Naive thymus-derived CD4-positive, alpha-beta T cell (primary cell): ENCODE results near the gene FBXO38. TPM values are rescaled to one million over a fixed set of nuclear protein-coding genes. Genes with fewer than 3 reads are reported as not detected.
A peak's percentile ranks its signal among the peaks of the same experiment; 100 is the strongest.

Experiments
- ATAC-seq: fragments of 150-1000 bp; cut with Tn5 transposase; 2 replicates; pipeline ENCODE4 v1.10.0; 2021; ENCODE audit warnings: mild to moderate bottlenecking, moderate library complexity
- CTCF ChIA-PET: fragments of 350-600 bp; sonication (Branson Sonifier 250); formaldehyde crosslinking; loops from one replicate; lab custom pipeline; 2021; ENCODE audit warnings: antibody characterized with exemption; lab: Charles Lee
- POLR2A ChIA-PET: fragments of 350-600 bp; sonication (Branson Sonifier 250); formaldehyde crosslinking; loops from one replicate; lab custom pipeline; 2021; ENCODE audit warnings: antibody characterized with exemption, inconsistent platforms; lab: Charles Lee
- DNase-seq, 9 donors: peaks; one replicate each; pipeline versions ENCODE4 v3.0.0 to v3.0.0-alpha.2; 2020 to 2022; ENCODE audit warnings: mixed read lengths in 1 of 9
- H3K27ac ChIP-seq: one replicate; pipeline ENCODE4 v1.7.0; 2013; ENCODE audit warnings: mild to moderate bottlenecking, low read depth, low read length, moderate library complexity
- H3K27me3 ChIP-seq, 2 donors: one replicate each; pipeline ENCODE4 v1.7.0; 2013; ENCODE audit warnings: low read length in 2 of 2, mild to moderate bottlenecking in 2 of 2, moderate library complexity in 2 of 2; ENCODE audit not compliant: control insufficient read depth in 2 of 2, insufficient read depth in 2 of 2
- H3K36me3 ChIP-seq, 3 experiments: 1 replicate in 2 of 3; 2 replicates in 1 of 3; pipeline ENCODE4 v1.7.0; 2013; ENCODE audit warnings: low read length in 3 of 3, mild to moderate bottlenecking in 3 of 3, moderate library complexity in 1 of 3; ENCODE audit not compliant: insufficient read depth in 3 of 3, control insufficient read depth in 2 of 3
- H3K4me1 ChIP-seq, 2 donors: one replicate each; pipeline ENCODE4 v1.7.0; 2013; ENCODE audit warnings: low read length in 2 of 2, mild to moderate bottlenecking in 2 of 2, moderate library complexity in 1 of 2; ENCODE audit not compliant: control insufficient read depth in 2 of 2, insufficient read depth in 2 of 2
- H3K4me3 ChIP-seq: 2 replicates; pipeline ENCODE4 v1.7.0; 2013; ENCODE audit warnings: mild to moderate bottlenecking, low read length
- H3K9me3 ChIP-seq, 3 experiments: 1 replicate in 2 of 3; 2 replicates in 1 of 3; pipeline ENCODE4 v1.7.0; 2013; ENCODE audit warnings: low read length in 3 of 3; ENCODE audit not compliant: control insufficient read depth in 2 of 3
- H3K27ac Mint-ChIP-seq, 9 donors: one replicate each; pipeline ENCODE4 v1.8.0; 2020 to 2022; ENCODE audit warnings: mixed read lengths in 9 of 9, mild to moderate bottlenecking in 8 of 9, moderate library complexity in 5 of 9, inconsistent platforms in 2 of 9
- H3K27me3 Mint-ChIP-seq, 5 donors: one replicate each; pipeline ENCODE4 v1.8.0; 2021 to 2022; ENCODE audit warnings: mixed read lengths in 5 of 5, mild to moderate bottlenecking in 1 of 5
- H3K36me3 Mint-ChIP-seq, 5 donors: one replicate each; pipeline ENCODE4 v1.8.0; 2020 to 2022; ENCODE audit warnings: mixed read lengths in 5 of 5, mild to moderate bottlenecking in 3 of 5, inconsistent platforms in 1 of 5
- H3K4me1 Mint-ChIP-seq, 7 donors: one replicate each; pipeline ENCODE4 v1.8.0; 2020 to 2022; ENCODE audit warnings: mixed read lengths in 7 of 7, mild to moderate bottlenecking in 3 of 7, inconsistent platforms in 1 of 7
- H3K4me3 Mint-ChIP-seq, 10 donors: one replicate each; pipeline ENCODE4 v1.8.0; 2020 to 2022; ENCODE audit warnings: mild to moderate bottlenecking in 10 of 10, mixed read lengths in 10 of 10, moderate library complexity in 6 of 10, inconsistent platforms in 2 of 10
- H3K9me3 Mint-ChIP-seq, 11 donors: one replicate each; pipeline ENCODE4 v1.8.0; 2020 to 2022; ENCODE audit warnings: mixed read lengths in 11 of 11, mild to moderate bottlenecking in 4 of 11, inconsistent platforms in 1 of 11, moderate library complexity in 1 of 11
- intact Hi-C, 2 donors: fragments of 100-400 bp; cut with micrococcal nuclease; formaldehyde crosslinking; loops; one replicate each; pipeline ENCODE4 v1.15.1; 2023
- polyA plus RNA-seq, 2 donors: library from polyadenylated mRNA; unstranded; fragments of 300-500 nt; fragmentation: Illumina TruSeq; gene quantifications; one replicate each; pipeline ENCODE4 v1.2.3, GENCODE V29; 2021
- total RNA-seq, 6 experiments: library from RNA in 5 of 6; stranded (reverse) in 5 of 6; gene quantifications; 1 replicate in 5 of 6; 2 replicates in 1 of 6; pipeline ENCODE4 v1.2.3 and lab custom pipeline; 2021 to 2026

Gene FBXO38
- total and polyA plus RNA-seq, 7 experiments from 2014 or later: 16.7 to 80.0 (median 62.1) TPM

- H3K36me3 ChIP-seq: peaks cover 0 to 9% (median 0%) of the 10 kb centered on the region in 3 experiments
- no peaks in the 10 kb centered on the region for H3K9me3 ChIP-seq
- peaks cover 5 to 36% (median 14%) of the 10 kb centered on the region in 5 donors for H3K36me3 Mint-ChIP-seq
- H3K4me3 ChIP-seq: no peak overlapping the region
- H3K27me3 Mint-ChIP-seq: no peaks in the 10 kb centered on the region
- H3K4me1 Mint-ChIP-seq: peaks cover 26 to 66% (median 56%) of the 10 kb centered on the region in 7 donors
- H3K4me1 ChIP-seq: peaks cover 18 to 41% of the 10 kb centered on the region in 2 donors
- H3K27ac ChIP-seq: no peak overlapping the region
- H3K27ac Mint-ChIP-seq: no peak overlapping the region
- no peak for DNase-seq
- peak overlapping the region in 3 of 10 donors; percentile 11 to 43 (median 41) for H3K4me3 Mint-ChIP-seq
- peaks cover 0 to 14% (median 6%) of the 10 kb centered on the region in 11 donors for H3K9me3 Mint-ChIP-seq
- ChIA-PET CTCF (no interaction called here), POLR2A (interaction anchor here (0.6 kb wide), 1 partner anchor 28 kb away, joined by 3 read pairs; no protein-coding TSS in a partner anchor)
- no peaks in the 10 kb centered on the region for H3K27me3 ChIP-seq
- no peak for ATAC-seq
- intact Hi-C loops: loop anchor here (1.0 to 10.0 kb wide), 12 partner anchors 61 to 1975 kb away; partner anchors contain the start of genes PPARGC1B (in 2 of the 2), SLC26A2 (in 2 of the 2), CSNK1A1 (in 1 of the 2) and GRPEL2 (in 1 of the 2)
These were observed 1.9 kb upstream of the FBXO38 start for GRCh38 chr5:148381906-148382305.

GRCh38 chr5:148382961-148383360, 797 bp upstream of the FBXO38 start:
- H3K4me1 Mint-ChIP-seq: peaks cover 37 to 77% (median 66%) of the 10 kb centered on the region in 7 donors

GRCh38 chr5:148384380-148384737, 601 bp downstream of the FBXO38 start:
- Histone ChIP-seq H3K36me3 (no peaks in the 10 kb centered on the region), H3K4me3 (peak overlapping the region; percentile 66), H3K9me3 (no peaks in the 10 kb centered on the region), H3K27me3 (no peaks in the 10 kb centered on the region), H3K27ac (peak overlapping the region; percentile 91), H3K4me1 (peaks cover 18 to 40% of the 10 kb centered on the region in 2 donors)
- Mint-ChIP-seq H3K27me3 (no peaks in the 10 kb centered on the region), H3K36me3 (peaks cover 0 to 30% (median 3%) of the 10 kb centered on the region in 5 donors), H3K4me3 (peak overlapping the region; percentile 84 to 97 (median 88)), H3K4me1 (peaks cover 45 to 78% (median 71%) of the 10 kb centered on the region in 7 donors), H3K27ac (peak overlapping the region; percentile 93 to 99 (median 98)), H3K9me3 (peaks cover 0 to 3% (median 0%) of the 10 kb centered on the region in 11 donors)
- intact Hi-C loops: loop anchor here (1.0 to 10.0 kb wide), 11 partner anchors 14 to 1973 kb away; partner anchors contain the start of genes PPARGC1B (in 2 of the 2), SLC26A2 (in 2 of the 2), TCOF1 (in 2 of the 2) and CSNK1A1 (in 1 of the 2)
- CTCF ChIA-PET: interaction anchor here (0.7 kb wide), 1 partner anchor 9 kb away, joined by 3 read pairs; no protein-coding TSS in a partner anchor
- POLR2A ChIA-PET: interaction anchor here (0.6 to 2.2 kb wide), 7 partner anchors 9 to 1166 kb away, joined by 3 to 7 read pairs (median 4); no protein-coding TSS in a partner anchor
- ATAC-seq: no peak
- DNase-seq: peak in 1 of 9 donors; percentile 34

More at GRCh38 chr5:148382961-148383360, 797 bp upstream of the FBXO38 start:
- POLR2A ChIA-PET: interaction anchor here (0.8 kb wide), 1 partner anchor 63 kb away, joined by 3 read pairs; no protein-coding TSS in a partner anchor
- H3K27ac Mint-ChIP-seq: peak overlapping the region; percentile 93 to 99 (median 98)
- peaks cover 0 to 11% (median 6%) of the 10 kb centered on the region in 11 donors for H3K9me3 Mint-ChIP-seq
- peaks cover 3 to 36% (median 9%) of the 10 kb centered on the region in 5 donors for H3K36me3 Mint-ChIP-seq
- H3K4me3 ChIP-seq: peak overlapping the region; percentile 66
- CTCF ChIA-PET: interaction anchor here (0.6 kb wide), 1 partner anchor 22 kb away, joined by 3 read pairs; no protein-coding TSS in a partner anchor
- no peaks in the 10 kb centered on the region for H3K27me3 ChIP-seq
- peaks cover 0 to 5% (median 0%) of the 10 kb centered on the region in 3 experiments for H3K36me3 ChIP-seq
- intact Hi-C loops: loop anchor here (1.0 to 10.0 kb wide), 17 partner anchors 62 to 1974 kb away; partner anchors contain the start of genes ADRB2 (in 2 of the 2), CSNK1A1 (in 2 of the 2), PPARGC1B (in 2 of the 2) and SLC26A2 (in 2 of the 2)
- DNase-seq (peak in 2 of 9 donors; percentile 3), ATAC-seq (no peak)
- no peaks in the 10 kb centered on the region for H3K9me3 ChIP-seq
- H3K27ac ChIP-seq: peak overlapping the region; percentile 91
- peak overlapping the region; percentile 84 to 97 (median 88) for H3K4me3 Mint-ChIP-seq
- H3K4me1 ChIP-seq: peaks cover 18 to 41% of the 10 kb centered on the region in 2 donors
- H3K27me3 Mint-ChIP-seq: no peaks in the 10 kb centered on the region

GRCh38 chr5:148385094-148385493, 1.3 kb downstream of the FBXO38 start:
- peaks cover 0 to 3% (median 0%) of the 10 kb centered on the region in 11 donors for H3K9me3 Mint-ChIP-seq
- CTCF ChIA-PET: interaction anchor here (0.7 kb wide), 1 partner anchor 10 kb away, joined by 3 read pairs; no protein-coding TSS in a partner anchor

GRCh38 chr5:148386041-148386440, 2.3 kb downstream of the FBXO38 start:
- H3K4me3 ChIP-seq: no peak overlapping the region
- H3K36me3 ChIP-seq: no peaks in the 10 kb centered on the region
- no peaks in the 10 kb centered on the region for H3K9me3 ChIP-seq
- Mint-ChIP-seq H3K4me1 (peaks cover 51 to 86% (median 71%) of the 10 kb centered on the region in 7 donors), H3K9me3 (peaks cover 0 to 3% (median 0%) of the 10 kb centered on the region in 11 donors), H3K4me3 (peak overlapping the region; percentile 49 to 97 (median 88)), H3K27ac (peak overlapping the region in 8 of 9 donors; percentile 92 to 99 (median 97)), H3K36me3 (peaks cover 0 to 22% (median 3%) of the 10 kb centered on the region in 5 donors), H3K27me3 (no peaks in the 10 kb centered on the region)
- POLR2A ChIA-PET: interaction anchor here (0.7 kb wide), 1 partner anchor 1576 kb away, joined by 3 read pairs; no protein-coding TSS in a partner anchor
- no peaks in the 10 kb centered on the region for H3K27me3 ChIP-seq
- peaks cover 18 to 41% of the 10 kb centered on the region in 2 donors for H3K4me1 ChIP-seq
- CTCF ChIA-PET: no interaction called here
- H3K27ac ChIP-seq: peak overlapping the region; percentile 91
- ATAC-seq (no peak), DNase-seq (no peak)
- intact Hi-C loops: loop anchor here (1.0 to 10.0 kb wide), 6 partner anchors 8 to 1619 kb away; partner anchors contain the start of genes CSNK1A1 (in 1 of the 2), HMGXB3 (in 1 of the 2), PPARGC1B (in 1 of the 2) and SLC26A2 (in 1 of the 2)

More at GRCh38 chr5:148385094-148385493, 1.3 kb downstream of the FBXO38 start:
- ATAC-seq: no peak
- Histone ChIP-seq H3K27ac (peak overlapping the region; percentile 91), H3K36me3 (no peaks in the 10 kb centered on the region), H3K27me3 (no peaks in the 10 kb centered on the region), H3K9me3 (no peaks in the 10 kb centered on the region), H3K4me3 (peak overlapping the region; percentile 66), H3K4me1 (peaks cover 18 to 33% of the 10 kb centered on the region in 2 donors)
- peaks cover 0 to 23% (median 3%) of the 10 kb centered on the region in 5 donors for H3K36me3 Mint-ChIP-seq
- peak overlapping the region; percentile 84 to 97 (median 88) for H3K4me3 Mint-ChIP-seq
- H3K4me1 Mint-ChIP-seq: peaks cover 45 to 78% (median 64%) of the 10 kb centered on the region in 7 donors
- H3K27ac Mint-ChIP-seq: peak overlapping the region; percentile 93 to 99 (median 98)
- POLR2A ChIA-PET: interaction anchor here (0.6 to 2.2 kb wide), 4 partner anchors 11 to 1577 kb away, joined by 3 to 7 read pairs (median 6); no protein-coding TSS in a partner anchor
- DNase-seq: no peak
- intact Hi-C loops: loop anchor here (1.0 to 10.0 kb wide), 8 partner anchors 9 to 1620 kb away; partner anchors contain the start of genes CSNK1A1 (in 1 of the 2), HMGXB3 (in 1 of the 2), PPARGC1B (in 1 of the 2) and SLC26A2 (in 1 of the 2)
- H3K27me3 Mint-ChIP-seq: no peaks in the 10 kb centered on the region

GRCh38 chr5:148387325-148387724, 3.6 kb downstream of the FBXO38 start:
- ChIA-PET POLR2A (no interaction called here), CTCF (no interaction called here)
- Mint-ChIP-seq H3K9me3 (peaks cover 0 to 3% (median 0%) of the 10 kb centered on the region in 11 donors), H3K4me3 (peak overlapping the region in 9 of 10 donors; percentile 2 to 87 (median 44)), H3K27me3 (no peaks in the 10 kb centered on the region), H3K36me3 (peaks cover 0 to 22% (median 3%) of the 10 kb centered on the region in 5 donors), H3K4me1 (peaks cover 53 to 96% (median 82%) of the 10 kb centered on the region in 7 donors), H3K27ac (peak overlapping the region in 7 of 9 donors; percentile 4 to 93 (median 51))
- Histone ChIP-seq H3K4me3 (no peak overlapping the region), H3K4me1 (peaks cover 18 to 45% of the 10 kb centered on the region in 2 donors), H3K27me3 (no peaks in the 10 kb centered on the region), H3K27ac (no peak overlapping the region), H3K36me3 (no peaks in the 10 kb centered on the region), H3K9me3 (no peaks in the 10 kb centered on the region)
- intact Hi-C loops: loop anchor here (10.0 kb wide), 5 partner anchors 237 to 1617 kb away; partner anchors contain the start of genes CSNK1A1 (in 1 of the 2), HMGXB3 (in 1 of the 2), PPARGC1B (in 1 of the 2) and SLC26A2 (in 1 of the 2)
- no peak for ATAC-seq
- no peak for DNase-seq
